ENCODE results near the gene FAM133A.

FAM133A gene

GRCh38 chrX:93695981-93696380 is 22.0 kb downstream of the FAM133A start:
- H3K4me3 ChIP-seq (ENCODE audit: low read depth, low read length) = no peak overlapping the region
- no peaks in the 10 kb centered on the region for H3K9me3 ChIP-seq (ENCODE audit: severe bottlenecking)
- H3K27me3 ChIP-seq (ENCODE audit: insufficient read depth, low read depth, severe bottlenecking) = peaks cover 23% of the 10 kb centered on the region
- DNase-seq = no peak
- no peak overlapping the region for H3K27ac ChIP-seq
- no peak for TF ChIP-seq CTCF (IDR thresholded peaks at IDR 0.05; ENCODE audit: low read depth, low read length)
- no peaks in the 10 kb centered on the region for H3K36me3 ChIP-seq

- no peaks in the 10 kb centered on the region for H3K9me3 ChIP-seq (ENCODE audit: severe bottlenecking)
- no peak for DNase-seq
- no peak overlapping the region for H3K27ac ChIP-seq
- H3K36me3 ChIP-seq = no peaks in the 10 kb centered on the region
- peaks cover 19% of the 10 kb centered on the region for H3K27me3 ChIP-seq (ENCODE audit: insufficient read depth, low read depth, severe bottlenecking)
- no peak for TF ChIP-seq CTCF (IDR thresholded peaks at IDR 0.05; ENCODE audit: low read depth, low read length)
- no peak overlapping the region for H3K4me3 ChIP-seq (ENCODE audit: low read depth, low read length)
Observed at GRCh38 chrX:93703701-93704100, 29.7 kb downstream of the FAM133A start.

- TF ChIP-seq CTCF (IDR thresholded peaks at IDR 0.05; ENCODE audit: low read depth, low read length) = no peak
- Histone ChIP-seq H3K4me3 (ENCODE audit: low read depth, low read length) (no peak overlapping the region), H3K27me3 (ENCODE audit: insufficient read depth, low read depth, severe bottlenecking) (peaks cover 21% of the 10 kb centered on the region), H3K36me3 (no peaks in the 10 kb centered on the region), H3K27ac (no peak overlapping the region), H3K9me3 (ENCODE audit: severe bottlenecking) (no peaks in the 10 kb centered on the region)
- no peak for DNase-seq
Observed at GRCh38 chrX:93711076-93711475, 37.1 kb downstream of the FAM133A start.

- no peak for DNase-seq
- peaks cover 11% of the 10 kb centered on the region for H3K27me3 ChIP-seq (ENCODE audit: insufficient read depth, low read depth, severe bottlenecking)
- no peak overlapping the region for H3K27ac ChIP-seq
- no peak for TF ChIP-seq CTCF (IDR thresholded peaks at IDR 0.05; ENCODE audit: low read depth, low read length)
- no peaks in the 10 kb centered on the region for H3K36me3 ChIP-seq
- H3K4me3 ChIP-seq (ENCODE audit: low read depth, low read length) = no peak overlapping the region
- H3K9me3 ChIP-seq (ENCODE audit: severe bottlenecking) = no peaks in the 10 kb centered on the region
Observed at GRCh38 chrX:93741811-93742210, 67.8 kb downstream of the FAM133A start.

GRCh38 chrX:93760163-93760562 is 86.2 kb downstream of the FAM133A start:
- no peak for TF ChIP-seq CTCF (IDR thresholded peaks at IDR 0.05; ENCODE audit: low read depth, low read length)
- H3K4me3 ChIP-seq (ENCODE audit: low read depth, low read length) = no peak overlapping the region
- H3K36me3 ChIP-seq = no peaks in the 10 kb centered on the region
- no peaks in the 10 kb centered on the region for H3K9me3 ChIP-seq (ENCODE audit: severe bottlenecking)
- H3K27me3 ChIP-seq (ENCODE audit: insufficient read depth, low read depth, severe bottlenecking) = peaks cover 24% of the 10 kb centered on the region
- DNase-seq = no peak
- no peak overlapping the region for H3K27ac ChIP-seq
